ENCODE results near the gene A4GALT. TPM values are rescaled to one million over a fixed set of nuclear protein-coding genes. Genes with fewer than 3 reads are reported as not detected.

A4GALT gene
- total and polyA plus RNA-seq, 2 experiments from 2014 or later: 7.0 to 16.2 TPM

- no peaks in the 10 kb centered on the region for H3K9me3 Mint-ChIP-seq
- no peak overlapping the region for H3K4me3 Mint-ChIP-seq
- no peak overlapping the region for H3K4me3 ChIP-seq
- no peaks in the 10 kb centered on the region for H3K9me2 ChIP-seq (ENCODE audit: insufficient read depth)
- H3K4me1 Mint-ChIP-seq: peaks cover 14% of the 10 kb centered on the region
- no peaks in the 10 kb centered on the region for H3F3A ChIP-seq (replicated peaks; ENCODE audit: low read depth)
- no peaks in the 10 kb centered on the region for H4K20me1 ChIP-seq (replicated peaks; ENCODE audit: insufficient read depth)
- no peaks in the 10 kb centered on the region; the same call in 1 of the 2 replicates for H3K36me3 ChIP-seq (ENCODE audit: insufficient read depth)
- H3K79me2 ChIP-seq (replicated peaks; ENCODE audit: insufficient read depth): no peaks in the 10 kb centered on the region
- DNase-seq (ENCODE audit: low spot score): no peak
- H2AFZ ChIP-seq: no peak overlapping the region
- no peak overlapping the region for H3K4me2 ChIP-seq
- H3K27me3 ChIP-seq (ENCODE audit: insufficient read depth): no peaks in the 10 kb centered on the region
- peaks cover 8% of the 10 kb centered on the region for H3K4me1 ChIP-seq (ENCODE audit: insufficient read depth)
- ATAC-seq: no peak
- H3K27ac ChIP-seq (ENCODE audit: low read depth): no peak overlapping the region
- H3K27me3 Mint-ChIP-seq (ENCODE audit: insufficient read depth, low read depth, poor library complexity): peaks cover 5% of the 10 kb centered on the region
- no peaks in the 10 kb centered on the region for H3K36me3 Mint-ChIP-seq (ENCODE audit: low read depth)
- TF ChIP-seq EZH2phosphoT487 (IDR thresholded peaks at IDR 0.05; ENCODE audit: unreplicated experiment) (no peak), ETS1 (IDR thresholded peaks at IDR 0.05) (no peak), CREB1 (CRISPR knock-in tag; IDR thresholded peaks at IDR 0.05; ENCODE audit: low read depth) (no peak), JUNB (IDR thresholded peaks at IDR 0.05; ENCODE audit: unreplicated experiment) (no peak), ZNF114 (CRISPR knock-in tag; IDR thresholded peaks at IDR 0.05) (no peak), STAT1 (IDR thresholded peaks at IDR 0.05; ENCODE audit: unreplicated experiment) (no peak), NANOG (IDR thresholded peaks at IDR 0.05; ENCODE audit: borderline replicate concordance) (no peak), ZNF331 (CRISPR knock-in tag; IDR thresholded peaks at IDR 0.05; ENCODE audit: low read depth) (no peak), EZH2 (IDR thresholded peaks at IDR 0.05; ENCODE audit: low read depth, unreplicated experiment) (no peak), POLR2AphosphoS5 (IDR thresholded peaks at IDR 0.05; ENCODE audit: low read depth) (no peak), ZNF462 (CRISPR knock-in tag; IDR thresholded peaks at IDR 0.05) (no peak)
- TF ChIP-seq, protein P1, sequence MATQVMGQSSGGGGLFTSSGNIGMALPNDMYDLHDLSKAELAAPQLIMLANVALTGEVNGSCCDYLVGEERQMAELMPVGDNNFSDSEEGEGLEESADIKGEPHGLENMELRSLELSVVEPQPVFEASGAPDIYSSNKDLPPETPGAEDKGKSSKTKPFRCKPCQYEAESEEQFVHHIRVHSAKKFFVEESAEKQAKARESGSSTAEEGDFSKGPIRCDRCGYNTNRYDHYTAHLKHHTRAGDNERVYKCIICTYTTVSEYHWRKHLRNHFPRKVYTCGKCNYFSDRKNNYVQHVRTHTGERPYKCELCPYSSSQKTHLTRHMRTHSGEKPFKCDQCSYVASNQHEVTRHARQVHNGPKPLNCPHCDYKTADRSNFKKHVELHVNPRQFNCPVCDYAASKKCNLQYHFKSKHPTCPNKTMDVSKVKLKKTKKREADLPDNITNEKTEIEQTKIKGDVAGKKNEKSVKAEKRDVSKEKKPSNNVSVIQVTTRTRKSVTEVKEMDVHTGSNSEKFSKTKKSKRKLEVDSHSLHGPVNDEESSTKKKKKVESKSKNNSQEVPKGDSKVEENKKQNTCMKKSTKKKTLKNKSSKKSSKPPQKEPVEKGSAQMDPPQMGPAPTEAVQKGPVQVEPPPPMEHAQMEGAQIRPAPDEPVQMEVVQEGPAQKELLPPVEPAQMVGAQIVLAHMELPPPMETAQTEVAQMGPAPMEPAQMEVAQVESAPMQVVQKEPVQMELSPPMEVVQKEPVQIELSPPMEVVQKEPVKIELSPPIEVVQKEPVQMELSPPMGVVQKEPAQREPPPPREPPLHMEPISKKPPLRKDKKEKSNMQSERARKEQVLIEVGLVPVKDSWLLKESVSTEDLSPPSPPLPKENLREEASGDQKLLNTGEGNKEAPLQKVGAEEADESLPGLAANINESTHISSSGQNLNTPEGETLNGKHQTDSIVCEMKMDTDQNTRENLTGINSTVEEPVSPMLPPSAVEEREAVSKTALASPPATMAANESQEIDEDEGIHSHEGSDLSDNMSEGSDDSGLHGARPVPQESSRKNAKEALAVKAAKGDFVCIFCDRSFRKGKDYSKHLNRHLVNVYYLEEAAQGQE (IDR thresholded peaks at IDR 0.05; ENCODE audit: unreplicated experiment): no peak
- TF ChIP-seq, protein P2, sequence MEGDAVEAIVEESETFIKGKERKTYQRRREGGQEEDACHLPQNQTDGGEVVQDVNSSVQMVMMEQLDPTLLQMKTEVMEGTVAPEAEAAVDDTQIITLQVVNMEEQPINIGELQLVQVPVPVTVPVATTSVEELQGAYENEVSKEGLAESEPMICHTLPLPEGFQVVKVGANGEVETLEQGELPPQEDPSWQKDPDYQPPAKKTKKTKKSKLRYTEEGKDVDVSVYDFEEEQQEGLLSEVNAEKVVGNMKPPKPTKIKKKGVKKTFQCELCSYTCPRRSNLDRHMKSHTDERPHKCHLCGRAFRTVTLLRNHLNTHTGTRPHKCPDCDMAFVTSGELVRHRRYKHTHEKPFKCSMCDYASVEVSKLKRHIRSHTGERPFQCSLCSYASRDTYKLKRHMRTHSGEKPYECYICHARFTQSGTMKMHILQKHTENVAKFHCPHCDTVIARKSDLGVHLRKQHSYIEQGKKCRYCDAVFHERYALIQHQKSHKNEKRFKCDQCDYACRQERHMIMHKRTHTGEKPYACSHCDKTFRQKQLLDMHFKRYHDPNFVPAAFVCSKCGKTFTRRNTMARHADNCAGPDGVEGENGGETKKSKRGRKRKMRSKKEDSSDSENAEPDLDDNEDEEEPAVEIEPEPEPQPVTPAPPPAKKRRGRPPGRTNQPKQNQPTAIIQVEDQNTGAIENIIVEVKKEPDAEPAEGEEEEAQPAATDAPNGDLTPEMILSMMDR (conservative IDR thresholded peaks at IDR 0.05; ENCODE audit: low read depth in 2 of 2): no peak
- H3K27ac Mint-ChIP-seq: no peak overlapping the region
Measured at GRCh38 chr22:42686756-42687491, 33.7 kb downstream of the A4GALT start.
